Gastroesophageal sphincter (tissue), 4 donors: ENCODE results near the gene MRPL11. TPM values are rescaled to one million over a fixed set of nuclear protein-coding genes. Genes with fewer than 3 reads are reported as not detected.
A peak's percentile ranks its signal among the peaks of the same experiment; 100 is the strongest.

ENCODE experiments used
- ATAC-seq: fragments of 150-250 bp; one replicate; pipeline ENCODE4 v1.9.1; 2016; ENCODE audit warnings: mild to moderate bottlenecking, moderate library complexity
- H3K27ac ChIP-seq, 4 donors: fragments of 200-600 bp; sonication (generic) in 3 of 4; 1 replicate in 3 of 4; 2 replicates in 1 of 4; pipeline ENCODE4 v1.5.1; 2016 to 2019
- H3K27me3 ChIP-seq: fragments of 200-600 bp; sonication (generic); one replicate; pipeline ENCODE4 v1.5.1; 2019
- H3K36me3 ChIP-seq, 2 donors: fragments of 200-600 bp; sonication (generic); one replicate each; pipeline ENCODE4 v1.5.1; 2019; ENCODE audit warnings: control low read depth in 1 of 2
- H3K4me1 ChIP-seq, 3 donors: fragments of 200-600 bp; sonication (generic); 1 replicate in 2 of 3; 2 replicates in 1 of 3; pipeline ENCODE4 v1.5.1; 2016 to 2019; ENCODE audit warnings: control low read depth in 2 of 3
- H3K4me3 ChIP-seq, 2 donors: fragments of 200-600 bp; sonication (generic); one replicate each; pipeline ENCODE4 v1.5.1; 2019; ENCODE audit warnings: mild to moderate bottlenecking in 1 of 2, moderate library complexity in 1 of 2
- H3K9me3 ChIP-seq, 3 donors: fragments of 200-600 bp; sonication (generic); one replicate each; pipeline ENCODE4 v1.5.1; 2017 to 2019; ENCODE audit warnings: control low read depth in 2 of 3
- CTCF ChIP-seq, 4 experiments: fragments of 200-600 bp in 2 of 4; fragments of 450-650 bp in 2 of 4; sonication (generic) in 1 of 4; IDR thresholded peaks; one replicate each; pipeline ENCODE4 v1.5.1; 2017 to 2019; ENCODE audit warnings: antibody characterized with exemption in 4 of 4, mild to moderate bottlenecking in 2 of 4, moderate library complexity in 2 of 4
- EP300 ChIP-seq: sonication (generic); formaldehyde crosslinking; IDR thresholded peaks from one replicate; pipeline ENCODE4 v1.6.1; 2017; ENCODE audit warnings: antibody characterized with exemption, mild to moderate bottlenecking
- POLR2A ChIP-seq, 2 donors: fragments of 450-650 bp; IDR thresholded peaks; one replicate each; pipeline ENCODE4 v1.6.1; 2017; ENCODE audit warnings: antibody characterized with exemption in 2 of 2, mild to moderate bottlenecking in 2 of 2, moderate library complexity in 1 of 2
- POLR2AphosphoS5 ChIP-seq: sonication (generic); formaldehyde crosslinking; IDR thresholded peaks from one replicate; pipeline ENCODE4 v1.6.1; 2017; ENCODE audit warnings: antibody characterized with exemption
- WGBS, 2 donors: methylation state at CpG; one replicate each; pipeline ENCODE4 v1.1.5; 2018; ENCODE audit warnings: low coverage in 1 of 2; 5-methylcytosine and 5-hydroxymethylcytosine counted together
- total RNA-seq, 4 donors: library from RNA; depleted of rRNA; stranded (reverse); fragments of >200 nt; gene quantifications; one replicate each; pipeline ENCODE4 v1.1.0, GENCODE V29; 2016

Gene MRPL11
- total RNA-seq, 4 donors from 2014 or later: 36.3 to 48.1 (median 45.6) TPM

- H3K4me3 ChIP-seq: peak overlapping the region in 1 of 2 donors; percentile 59
- H3K4me1 ChIP-seq: peaks cover 0 to 65% (median 4%) of the 10 kb centered on the region in 3 donors
- 59% methylated on average over 4 of the region's 12 CpGs; no CpG with 5 or more reads in 1 of the 2 donors for WGBS, 2 donors
- peaks cover 14% of the 10 kb centered on the region for H3K27me3 ChIP-seq
- H3K27ac ChIP-seq: peak overlapping the region; percentile 40 to 92 (median 86)
- TF ChIP-seq EP300 (no peak), CTCF (IDR thresholded peaks at IDR 0.05) (no peak), POLR2A (IDR thresholded peaks at IDR 0.05) (no peak), POLR2AphosphoS5 (no peak)
- H3K9me3 ChIP-seq: no peaks in the 10 kb centered on the region
- H3K36me3 ChIP-seq: no peaks in the 10 kb centered on the region
- ATAC-seq: no peak
Measured at GRCh38 chr11:66410191-66410590, 28.5 kb downstream of the MRPL11 start.

- H3K4me3 ChIP-seq: peak overlapping the region; percentile 30 to 59
- H3K9me3 ChIP-seq: no peaks in the 10 kb centered on the region
- peaks cover 0 to 58% (median 4%) of the 10 kb centered on the region in 3 donors for H3K4me1 ChIP-seq
- peaks cover 14% of the 10 kb centered on the region for H3K27me3 ChIP-seq
- H3K36me3 ChIP-seq: no peaks in the 10 kb centered on the region
- H3K27ac ChIP-seq: peak overlapping the region; percentile 40 to 92 (median 86)
- WGBS, 2 donors: 60% methylated on average over 1 of the region's 15 CpGs; no CpG with 5 or more reads in 1 of the 2 donors
- no peak for ATAC-seq
- TF ChIP-seq EP300 (no peak), POLR2A (IDR thresholded peaks at IDR 0.05) (no peak), CTCF (IDR thresholded peaks at IDR 0.05) (no peak), POLR2AphosphoS5 (no peak)
Measured at GRCh38 chr11:66409226-66409625, 29.4 kb downstream of the MRPL11 start.

- H3K27me3 ChIP-seq: peaks cover 16% of the 10 kb centered on the region
- H3K4me1 ChIP-seq: peaks cover 0 to 52% (median 4%) of the 10 kb centered on the region in 3 donors
- peak; percentile 95 for ATAC-seq
- peak overlapping the region; percentile 40 to 92 (median 86) for H3K27ac ChIP-seq
- no peaks in the 10 kb centered on the region for H3K9me3 ChIP-seq
- TF ChIP-seq POLR2AphosphoS5 (peak; percentile 43), EP300 (peak; percentile 28), POLR2A (IDR thresholded peaks at IDR 0.05) (peak; percentile 28 to 34), CTCF (IDR thresholded peaks at IDR 0.05) (peak; percentile 99 to 100 (median 100))
- WGBS, 2 donors: 0 to 1% methylated on average over 2 to 4 of the region's 63 CpGs
- peak overlapping the region; percentile 30 to 59 for H3K4me3 ChIP-seq
- H3K36me3 ChIP-seq: no peaks in the 10 kb centered on the region
Measured at GRCh38 chr11:66408488-66409214, 30.0 kb downstream of the MRPL11 start.

GRCh38 chr11:66407651-66408050 lies 31.0 kb downstream of the MRPL11 start:
- Histone ChIP-seq H3K4me3 (no peak overlapping the region), H3K4me1 (peaks cover 0 to 42% (median 4%) of the 10 kb centered on the region in 3 donors), H3K9me3 (no peaks in the 10 kb centered on the region), H3K36me3 (no peaks in the 10 kb centered on the region), H3K27me3 (peaks cover 22% of the 10 kb centered on the region), H3K27ac (no peak overlapping the region)
- TF ChIP-seq EP300 (no peak), POLR2AphosphoS5 (no peak), CTCF (IDR thresholded peaks at IDR 0.05) (no peak), POLR2A (IDR thresholded peaks at IDR 0.05) (no peak)
- 60 to 64% methylated on average over 1 to 2 of the region's 5 CpGs for WGBS, 2 donors
- ATAC-seq: no peak

- no peak for TF ChIP-seq CTCF (IDR thresholded peaks at IDR 0.05)
- TF ChIP-seq EP300: no peak
- TF ChIP-seq POLR2A (IDR thresholded peaks at IDR 0.05): no peak
- TF ChIP-seq POLR2AphosphoS5: no peak
- H3K36me3 ChIP-seq: no peaks in the 10 kb centered on the region
- H3K27me3 ChIP-seq: no peaks in the 10 kb centered on the region
- H3K4me3 ChIP-seq: no peak overlapping the region
- no peak for ATAC-seq
- H3K9me3 ChIP-seq: no peaks in the 10 kb centered on the region
- 60 to 70% methylated on average over 2 to 3 of the region's 3 CpGs for WGBS, 2 donors
- H3K4me1 ChIP-seq: peaks cover 0 to 5% (median 0%) of the 10 kb centered on the region in 3 donors
- H3K27ac ChIP-seq: no peak overlapping the region
Measured at GRCh38 chr11:66393954-66394353, 44.7 kb downstream of the MRPL11 start.
